Astrocyte of the spinal cord (primary cell): ENCODE results near the gene STARD3.

Source experiments
- DNase-seq: peaks from one replicate; pipeline ENCODE4 v3.0.0; 2011; ENCODE audit warnings: low read depth, low spot score
- H3K4me3 ChIP-seq: 2 replicates; pipeline ENCODE4 v1.5.1; 2011; ENCODE audit warnings: low read depth, mild to moderate bottlenecking, low read length, moderate library complexity
- in situ Hi-C: cut with HindIII; loops from 2 replicates; pipeline ENCODE4 v1.10.0; 2017; ENCODE audit warnings: low sequenced_read_pairs
- TF ChIP-seq, protein P1 (sequence below): IDR thresholded peaks from 2 replicates; pipeline ENCODE4 v1.5.1; 2012; ENCODE audit warnings: low read depth, mild to moderate bottlenecking, low read length, inconsistent platforms

Gene STARD3

DNA sequence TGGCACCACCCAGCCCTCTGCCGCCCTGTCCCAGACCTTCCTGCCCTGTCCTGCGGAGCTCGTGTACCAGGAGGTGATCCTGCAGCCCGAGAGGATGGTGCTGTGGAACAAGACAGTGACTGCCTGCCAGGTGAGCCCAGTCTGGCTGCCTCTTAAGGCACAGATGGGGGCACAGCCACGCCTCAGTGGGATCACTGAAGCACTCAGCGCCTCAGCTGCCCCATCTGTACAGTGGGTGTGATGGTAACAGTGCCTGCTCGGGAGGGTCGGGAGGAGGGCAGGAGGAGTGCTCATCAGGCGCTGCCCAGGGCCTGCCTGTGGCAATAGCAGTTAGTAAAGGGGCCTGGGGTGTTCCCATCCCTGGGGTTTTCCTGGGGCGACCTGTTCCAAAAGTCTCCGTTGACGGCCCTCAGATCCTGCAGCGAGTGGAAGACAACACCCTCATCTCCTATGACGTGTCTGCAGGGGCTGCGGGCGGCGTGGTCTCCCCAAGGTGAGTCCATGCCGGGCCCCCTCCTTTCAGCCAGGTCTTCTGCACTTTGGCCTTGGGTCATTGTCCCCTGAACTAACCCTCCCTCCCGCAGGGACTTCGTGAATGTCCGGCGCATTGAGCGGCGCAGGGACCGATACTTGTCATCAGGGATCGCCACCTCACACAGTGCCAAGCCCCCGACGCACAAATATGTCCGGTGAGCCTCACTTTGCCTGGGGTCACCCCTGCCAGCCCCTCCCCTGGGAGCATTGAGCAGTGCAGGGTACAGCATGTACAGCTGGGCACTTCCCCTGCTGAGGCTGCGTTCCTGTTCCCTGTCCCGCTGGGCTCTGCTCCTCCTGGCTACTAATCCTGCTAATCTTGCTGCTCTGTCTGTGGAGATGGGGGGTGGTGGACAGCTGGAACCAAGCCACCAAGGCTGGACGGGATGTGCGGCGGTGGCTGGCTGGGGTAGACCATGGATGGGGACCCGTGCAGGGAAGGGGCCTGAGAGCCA, 23.7 kb downstream of the STARD3 start:
- in situ Hi-C loops = no loop called here
- no peak overlapping the region for H3K4me3 ChIP-seq
- TF ChIP-seq, protein P1, sequence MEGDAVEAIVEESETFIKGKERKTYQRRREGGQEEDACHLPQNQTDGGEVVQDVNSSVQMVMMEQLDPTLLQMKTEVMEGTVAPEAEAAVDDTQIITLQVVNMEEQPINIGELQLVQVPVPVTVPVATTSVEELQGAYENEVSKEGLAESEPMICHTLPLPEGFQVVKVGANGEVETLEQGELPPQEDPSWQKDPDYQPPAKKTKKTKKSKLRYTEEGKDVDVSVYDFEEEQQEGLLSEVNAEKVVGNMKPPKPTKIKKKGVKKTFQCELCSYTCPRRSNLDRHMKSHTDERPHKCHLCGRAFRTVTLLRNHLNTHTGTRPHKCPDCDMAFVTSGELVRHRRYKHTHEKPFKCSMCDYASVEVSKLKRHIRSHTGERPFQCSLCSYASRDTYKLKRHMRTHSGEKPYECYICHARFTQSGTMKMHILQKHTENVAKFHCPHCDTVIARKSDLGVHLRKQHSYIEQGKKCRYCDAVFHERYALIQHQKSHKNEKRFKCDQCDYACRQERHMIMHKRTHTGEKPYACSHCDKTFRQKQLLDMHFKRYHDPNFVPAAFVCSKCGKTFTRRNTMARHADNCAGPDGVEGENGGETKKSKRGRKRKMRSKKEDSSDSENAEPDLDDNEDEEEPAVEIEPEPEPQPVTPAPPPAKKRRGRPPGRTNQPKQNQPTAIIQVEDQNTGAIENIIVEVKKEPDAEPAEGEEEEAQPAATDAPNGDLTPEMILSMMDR = no peak
- no peak for DNase-seq

GRCh38 chr17:39661744-39662541, 25.0 kb downstream of the STARD3 start:
- TF ChIP-seq, protein P1 = no peak
- H3K4me3 ChIP-seq = no peak overlapping the region
- DNase-seq = no peak
- in situ Hi-C loops = no loop called here

DNA sequence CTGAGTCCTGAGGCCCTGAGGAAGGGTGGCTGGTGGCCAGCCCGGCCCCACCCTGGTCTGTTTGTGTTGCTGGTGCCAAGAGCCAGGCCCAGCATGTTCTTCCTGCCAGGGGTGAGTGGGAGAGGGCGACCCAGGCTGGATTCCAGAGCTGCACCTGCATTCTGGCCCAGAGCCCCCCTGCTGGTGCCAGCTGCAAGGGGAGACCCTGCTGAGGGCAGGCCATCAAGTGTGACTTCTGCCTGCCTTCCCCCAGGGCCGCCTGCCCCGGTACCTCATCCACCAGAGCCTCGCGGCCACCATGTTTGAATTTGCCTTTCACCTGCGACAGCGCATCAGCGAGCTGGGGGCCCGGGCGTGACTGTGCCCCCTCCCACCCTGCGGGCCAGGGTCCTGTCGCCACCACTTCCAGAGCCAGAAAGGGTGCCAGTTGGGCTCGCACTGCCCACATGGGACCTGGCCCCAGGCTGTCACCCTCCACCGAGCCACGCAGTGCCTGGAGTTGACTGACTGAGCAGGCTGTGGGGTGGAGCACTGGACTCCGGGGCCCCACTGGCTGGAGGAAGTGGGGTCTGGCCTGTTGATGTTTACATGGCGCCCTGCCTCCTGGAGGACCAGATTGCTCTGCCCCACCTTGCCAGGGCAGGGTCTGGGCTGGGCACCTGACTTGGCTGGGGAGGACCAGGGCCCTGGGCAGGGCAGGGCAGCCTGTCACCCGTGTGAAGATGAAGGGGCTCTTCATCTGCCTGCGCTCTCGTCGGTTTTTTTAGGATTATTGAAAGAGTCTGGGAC, 25.8 kb downstream of the STARD3 start:
- DNase-seq = no peak
- no peak overlapping the region for H3K4me3 ChIP-seq
- TF ChIP-seq, protein P1 = no peak
- in situ Hi-C loops = no loop called here

- no peak overlapping the region for H3K4me3 ChIP-seq
- no peak for DNase-seq
- in situ Hi-C loops = no loop called here
- TF ChIP-seq, protein P1 = no peak
Measured at GRCh38 chr17:39663340-39663687, 26.4 kb downstream of the STARD3 start.

DNA sequence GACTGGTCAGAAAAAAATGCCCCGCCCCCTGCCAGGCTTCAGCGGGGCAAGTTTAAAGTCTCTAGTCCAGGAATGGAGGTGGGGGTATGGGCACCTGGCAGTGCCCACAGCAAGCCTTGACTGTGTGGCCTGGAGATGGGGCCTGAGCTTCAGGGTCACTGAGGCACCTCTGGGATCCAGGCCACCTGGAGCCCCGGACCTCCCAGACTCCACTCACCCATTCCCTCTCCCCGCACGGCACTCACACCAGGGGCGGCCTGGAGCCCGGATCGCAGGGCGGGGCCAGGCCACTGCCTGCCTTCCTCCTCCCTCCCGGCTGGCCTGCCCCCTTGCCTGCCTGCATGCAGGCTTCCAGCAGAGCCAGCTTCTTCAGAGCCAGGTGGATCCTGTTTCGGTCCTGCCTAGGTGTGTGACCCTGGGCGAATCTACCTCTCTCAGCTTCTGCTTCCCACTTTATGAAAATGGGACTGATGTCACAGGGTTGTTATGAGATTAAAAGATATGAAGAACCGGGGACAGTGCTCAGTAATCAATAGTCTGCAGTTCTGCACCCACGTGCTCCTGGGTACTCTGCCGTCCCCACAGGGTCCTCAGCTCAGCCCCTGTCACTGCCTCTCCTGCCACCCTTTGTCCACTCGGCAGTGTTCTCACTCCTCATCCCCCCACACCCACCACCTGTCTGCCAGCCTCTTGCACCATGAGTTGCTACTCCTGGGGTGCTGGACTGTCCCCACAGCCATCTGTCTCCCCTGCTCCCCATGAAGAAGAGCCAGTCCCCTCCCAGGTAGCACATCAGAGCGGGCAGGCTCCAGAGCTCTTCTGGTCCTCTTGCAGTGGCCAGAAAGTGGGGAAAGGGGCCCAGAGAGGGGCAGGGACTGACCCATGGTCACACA, 27.0 kb downstream of the STARD3 start:
- in situ Hi-C loops = no loop called here
- no peak for DNase-seq
- TF ChIP-seq, protein P1 = no peak
- H3K4me3 ChIP-seq = no peak overlapping the region
